ENCODE data around the gene SPRED3. TPM values are rescaled to one million over a fixed set of nuclear protein-coding genes. Genes with fewer than 3 reads are reported as not detected.

SPRED3 gene
- total and polyA plus RNA-seq, 12 donors: 0.06 to 3.3 (median 1.2) TPM; not detected in 1

GRCh38 chr19:38376576-38376975 is 11.9 kb upstream of the SPRED3 start:
- intact Hi-C loops (cut with DNase I): no loop called here
- H3K36me3 ChIP-seq (replicated peaks in 1 of 2): peaks cover 0 to 32% of the 10 kb centered on the region in 2 donors
- peaks cover 13 to 21% of the 10 kb centered on the region in 2 donors for H3K4me1 ChIP-seq (replicated peaks in 1 of 2)
- no peak for DNase-seq
- H3K4me3 ChIP-seq: no peak overlapping the region
- H3K9me3 ChIP-seq (replicated peaks in 1 of 3): no peaks in the 10 kb centered on the region
- 63 to 84% (median 71%) methylated on average over 3 of the region's 3 CpGs for WGBS, 4 donors
- no peaks in the 10 kb centered on the region for H3K27me3 ChIP-seq
- no peak for TF ChIP-seq POLR2A (IDR thresholded peaks at IDR 0.05)
- no peak for TF ChIP-seq CTCF (IDR thresholded peaks at IDR 0.05)
- H3K27ac ChIP-seq: no peak overlapping the region

GRCh38 chr19:38377052-38377451 is 11.4 kb upstream of the SPRED3 start:
- no peak overlapping the region for H3K27ac ChIP-seq
- H3K9me3 ChIP-seq (replicated peaks in 1 of 3): no peaks in the 10 kb centered on the region
- no peaks in the 10 kb centered on the region for H3K27me3 ChIP-seq
- intact Hi-C loops (cut with DNase I): no loop called here
- H3K4me1 ChIP-seq (replicated peaks in 1 of 2): peaks cover 13 to 21% of the 10 kb centered on the region in 2 donors
- TF ChIP-seq CTCF (IDR thresholded peaks at IDR 0.05) (no peak), POLR2A (IDR thresholded peaks at IDR 0.05) (no peak)
- H3K36me3 ChIP-seq (replicated peaks in 1 of 2): peaks cover 0 to 37% of the 10 kb centered on the region in 2 donors
- no peak overlapping the region for H3K4me3 ChIP-seq
- WGBS, 4 donors: 92 to 100% (median 97%) methylated on average over 4 of the region's 4 CpGs
- DNase-seq: no peak

- DNase-seq: no peak
- no peak overlapping the region for H3K4me3 ChIP-seq
- H3K27me3 ChIP-seq: no peaks in the 10 kb centered on the region
- H3K27ac ChIP-seq: no peak overlapping the region
- peaks cover 13 to 21% of the 10 kb centered on the region in 2 donors for H3K4me1 ChIP-seq (replicated peaks in 1 of 2)
- H3K9me3 ChIP-seq (replicated peaks in 1 of 3): no peaks in the 10 kb centered on the region
- TF ChIP-seq CTCF (IDR thresholded peaks at IDR 0.05) (no peak), POLR2A (IDR thresholded peaks at IDR 0.05) (no peak)
- intact Hi-C loops (cut with DNase I): no loop called here
- WGBS, 4 donors: 92 to 97% (median 95%) methylated on average over 6 to 10 of the region's 10 CpGs
- peaks cover 0 to 55% of the 10 kb centered on the region in 2 donors for H3K36me3 ChIP-seq (replicated peaks in 1 of 2)
These were observed 9.6 kb upstream of the SPRED3 start for GRCh38 chr19:38378866-38379265.

GRCh38 chr19:38381138-38381537 is 7.4 kb upstream of the SPRED3 start:
- H3K36me3 ChIP-seq (replicated peaks in 1 of 2): peaks cover 0 to 57% of the 10 kb centered on the region in 2 donors
- no peaks in the 10 kb centered on the region for H3K9me3 ChIP-seq (replicated peaks in 1 of 3)
- H3K4me1 ChIP-seq (replicated peaks in 1 of 2): peaks cover 2 to 10% of the 10 kb centered on the region in 2 donors
- 90 to 96% (median 91%) methylated on average over 9 of the region's 9 CpGs for WGBS, 4 donors
- no peak overlapping the region for H3K4me3 ChIP-seq
- no peak overlapping the region for H3K27ac ChIP-seq
- TF ChIP-seq CTCF (IDR thresholded peaks at IDR 0.05) (no peak), POLR2A (IDR thresholded peaks at IDR 0.05) (no peak)
- intact Hi-C loops (cut with DNase I): no loop called here
- H3K27me3 ChIP-seq: no peaks in the 10 kb centered on the region
- no peak for DNase-seq

Measured in adrenal gland (tissue), 12 donors.